K562 (cell line): ENCODE measurements around the gene ZNRF2. TPM values are rescaled to one million over a fixed set of nuclear protein-coding genes. Genes with fewer than 3 reads are reported as not detected.

Source experiments
- ATAC-seq: fragments of 200-7000 bp; cut with Tn5 transposase; 3 replicates; pipeline ENCODE4 v1.9.1; 2020; ENCODE audit warnings: moderate library complexity
- BruUV-seq: library from RNA; stranded (reverse); fragments of 400-500 nt; replicated peaks from 2 replicates; lab custom pipeline; 2021; lab: Mats Ljungman, UMichigan
- CTCF ChIA-PET: fragments of 300-600 bp; formaldehyde crosslinking; extraction: SDS; loops from one replicate; lab custom pipeline; 2021; ENCODE audit warnings: low intra/inter-chr PET ratio; lab: Yijun Ruan, JAX
- POLR2A ChIA-PET: fragments of 300-600, 350-650 bp; sonication (Branson Sonifier 250); formaldehyde crosslinking; extraction: SDS; loops from one replicate; lab custom pipeline; 2021; ENCODE audit warnings: antibody characterized with exemption, inconsistent platforms; lab: Yijun Ruan, JAX
- DNase-seq, 4 experiments: peaks; one replicate each; pipeline versions ENCODE4 v3.0.0 to v3.0.0-alpha.2; 2011 to 2018; ENCODE audit warnings: low spot score in 3 of 4, mixed read lengths in 3 of 4; ENCODE audit errors: extremely low read depth in 1 of 4
- FAIRE-seq: peaks from 2 replicates; lab custom pipeline; 2011; peaks lifted over from hg19 to GRCh38; lab: Jason Lieb, UNC
- H2AFZ ChIP-seq: 2 replicates; pipeline ENCODE4 v1.6.0; 2011; ENCODE audit warnings: low read depth, low read length, control low read depth, inconsistent platforms
- H3K27ac ChIP-seq: fragments of 200-600 bp; 3 replicates; pipeline ENCODE4 v1.8.0; 2011; ENCODE audit warnings: low read depth, mild to moderate bottlenecking, control low read depth, inconsistent platforms, low read length, moderate library complexity, mixed read lengths; ENCODE audit errors: extremely low read depth
- H3K27me3 ChIP-seq, 2 experiments: fragments of 300-600 bp in 1 of 2; 2 replicates in 1 of 2; 3 replicates in 1 of 2; pipeline versions ENCODE4 v1.6.0 to v1.8.0; 2011; ENCODE audit warnings: inconsistent platforms in 2 of 2, low read length in 2 of 2, mild to moderate bottlenecking in 1 of 2, mixed read lengths in 1 of 2, moderate library complexity in 1 of 2; ENCODE audit not compliant: control insufficient read depth in 2 of 2, insufficient read depth in 2 of 2
- H3K36me3 ChIP-seq: fragments of 300-600 bp; 3 replicates; pipeline ENCODE4 v1.8.0; 2011; ENCODE audit warnings: mild to moderate bottlenecking, low read length, inconsistent platforms; ENCODE audit not compliant: control insufficient read depth, insufficient read depth
- H3K4me1 ChIP-seq, 2 experiments: fragments of 200-600 bp in 1 of 2; replicated peaks in 1 of 2; 2 replicates in 1 of 2; 3 replicates in 1 of 2; pipeline versions ENCODE4 v1.5.1 to v1.8.0; 2011; ENCODE audit warnings: inconsistent platforms in 2 of 2, low read length in 2 of 2, mild to moderate bottlenecking in 1 of 2, mixed read lengths in 1 of 2, moderate library complexity in 1 of 2; ENCODE audit not compliant: control insufficient read depth in 2 of 2, insufficient read depth in 2 of 2
- H3K4me2 ChIP-seq: 2 replicates; pipeline ENCODE4 v1.6.1; 2011; ENCODE audit warnings: low read length, control low read depth, inconsistent platforms, mixed read lengths; ENCODE audit not compliant: insufficient read depth
- H3K4me3 ChIP-seq: fragments of 200-600 bp; sonication (generic), shearing (Covaris generic); 2 replicates; pipeline ENCODE4 v1.5.1; 2016; ENCODE audit warnings: control low read depth, inconsistent platforms
- H3K79me2 ChIP-seq: fragments of 200-600 bp; 3 replicates; pipeline ENCODE4 v1.8.0; 2011; ENCODE audit warnings: low read length, inconsistent platforms; ENCODE audit not compliant: control insufficient read depth, insufficient read depth
- H3K9ac ChIP-seq, 2 experiments: 2 replicates each; pipeline versions ENCODE4 v1.6.0 to v1.6.1; 2011; ENCODE audit warnings: low read depth in 2 of 2, low read length in 2 of 2, control low read depth in 1 of 2, inconsistent platforms in 1 of 2, mild to moderate bottlenecking in 1 of 2, mixed read lengths in 1 of 2; ENCODE audit not compliant: insufficient read depth in 1 of 2
- H3K9me1 ChIP-seq: one replicate; pipeline ENCODE4 v1.6.0; 2011; ENCODE audit warnings: inconsistent platforms, mild to moderate bottlenecking, low read length, moderate library complexity; ENCODE audit not compliant: control insufficient read depth, insufficient read depth
- H3K9me3 ChIP-seq: replicated peaks from 2 replicates; pipeline ENCODE4 v1.5.1; 2011; ENCODE audit warnings: low read depth, low read length, inconsistent platforms; ENCODE audit not compliant: control insufficient read depth, insufficient read depth
- H4K20me1 ChIP-seq: replicated peaks from 2 replicates; pipeline ENCODE4 v1.6.1; 2011; ENCODE audit warnings: low read length, inconsistent platforms, mixed read lengths; ENCODE audit not compliant: control insufficient read depth, insufficient read depth
- ARID1B ChIP-seq: fragments of 450-650 bp; IDR thresholded peaks from 2 replicates; pipeline ENCODE4 v1.6.1; 2016; ENCODE audit warnings: antibody characterized with exemption, mild to moderate bottlenecking, inconsistent platforms
- ARID3B ChIP-seq: fragments of 250-450 bp; sonication (Bioruptor Pico); IDR thresholded peaks from 2 replicates; pipeline ENCODE4 v1.4.0; 2020; ENCODE audit warnings: borderline replicate concordance
- CREM ChIP-seq: IDR thresholded peaks from 2 replicates; pipeline ENCODE4 v1.6.1; 2014; ENCODE audit warnings: antibody characterized with exemption, low read depth
- FOXA3 ChIP-seq, 2 experiments: fragments of 450-650 bp in 1 of 2; sonication (generic) in 1 of 2; formaldehyde crosslinking; IDR thresholded peaks in 1 of 2; conservative IDR thresholded peaks in 1 of 2; 2 replicates each; pipeline versions ENCODE4 v1.4.0 to v1.8.0; 2020 to 2022; ENCODE audit warnings: mild to moderate bottlenecking in 2 of 2, missing genetic modification reagents in 1 of 2
- MEIS2 ChIP-seq: fragments of 450-650 bp; IDR thresholded peaks from 2 replicates; pipeline ENCODE4 v1.6.1; 2014; ENCODE audit warnings: mild to moderate bottlenecking; ENCODE audit not compliant: partially characterized antibody
- MYBL2 ChIP-seq, 2 experiments: fragments of 450-650 bp in 1 of 2; sonication (generic) in 1 of 2; formaldehyde crosslinking in 1 of 2; IDR thresholded peaks; 2 replicates each; pipeline versions ENCODE4 v1.6.1 to v1.8.1; 2017 to 2022; ENCODE audit warnings: borderline replicate concordance in 1 of 2, inconsistent platforms in 1 of 2, low read depth in 1 of 2, mild to moderate bottlenecking in 1 of 2, missing genetic modification reagents in 1 of 2, moderate library complexity in 1 of 2
- OTX1 ChIP-seq: fragments of 450-650 bp; formaldehyde crosslinking; IDR thresholded peaks from 2 replicates; pipeline ENCODE4 v1.4.0; 2022; ENCODE audit warnings: mild to moderate bottlenecking
- TCF3 ChIP-seq: sonication (generic); formaldehyde crosslinking; IDR thresholded peaks from 2 replicates; pipeline ENCODE4 v1.4.0; 2020; ENCODE audit warnings: mild to moderate bottlenecking, missing genetic modification reagents
- TEAD4 ChIP-seq, 2 experiments: sonication (generic) in 1 of 2; formaldehyde crosslinking in 1 of 2; IDR thresholded peaks; 2 replicates each; pipeline versions ENCODE4 v1.6.1 to v1.8.0; 2012 to 2022; ENCODE audit warnings: borderline replicate concordance in 1 of 2, inconsistent platforms in 1 of 2, low read length in 1 of 2, mild to moderate bottlenecking in 1 of 2, missing genetic modification reagents in 1 of 2
- ZNF143 ChIP-seq: sonication (generic); formaldehyde crosslinking; IDR thresholded peaks from 2 replicates; pipeline ENCODE4 v1.9.0; 2022; ENCODE audit warnings: mild to moderate bottlenecking, missing genetic modification reagents
- ZNF717 ChIP-seq: fragments of 250-450 bp; sonication (Bioruptor Pico); IDR thresholded peaks from 2 replicates; pipeline ENCODE4 v1.5.0; 2021
- ZNF780A ChIP-seq: fragments of 250-450 bp; sonication (Bioruptor Pico); IDR thresholded peaks from 2 replicates; pipeline ENCODE4 v1.5.0; 2021; ENCODE audit warnings: mild to moderate bottlenecking
- WGBS: fragments of 100-300 bp; shearing (Covaris generic); methylation state at CpG from one replicate; pipeline ENCODE4 v1.1.6; 2016; ENCODE audit warnings: low coverage, mixed read lengths; ENCODE audit not compliant: insufficient coverage; ENCODE audit errors: missing lambda C conversion rate; 5-methylcytosine and 5-hydroxymethylcytosine counted together
- in situ Hi-C: fragments of 300-500 bp; cut with MboI; formaldehyde crosslinking; loops from 4 replicates; pipeline ENCODE4 v1.15.0; 2018; ENCODE audit warnings: inconsistent platforms, mixed read lengths
- intact Hi-C: fragments of 100-400 bp; cut with micrococcal nuclease; formaldehyde crosslinking; loops from 2 replicates; pipeline ENCODE4 v1.14.2; 2022
- polyA plus RNA-seq, 8 experiments: library from polyadenylated mRNA; depleted of rRNA in 4 of 8; stranded (reverse) in 5 of 8; unstranded in 3 of 8; fragments of >200 nt; fragmentation: Nextera tagmentation in 2 of 8; fragmentation: Illumina TruSeq in 1 of 8; extraction: Ambion mirVana in 2 of 8; extraction: Trizol in 1 of 8; gene quantifications; 2 replicates each; pipeline versions ENCODE4 v1.2.1 to v1.2.3, GENCODE V29; 2011 to 2014; ENCODE audit warnings: inconsistent platforms in 1 of 8, missing spikeins in 1 of 8
- total RNA-seq, 7 experiments: library from RNA; depleted of rRNA in 6 of 7; stranded (reverse); fragments of >200 nt in 6 of 7; fragmentation: Illumina TruSeq in 2 of 7; extraction: Trizol in 2 of 7; gene quantifications; 2 replicates each; pipeline versions ENCODE4 v1.2.1 to v1.2.3, GENCODE V29; 2011 to 2021; ENCODE audit warnings: low replicate concordance in 1 of 7

ZNRF2 gene
- total and polyA plus RNA-seq, 9 of the 15 experiments (the other 6 are each of a cell fraction or from before 2014, with no cell fraction given): 1.1 to 13.9 (median 5.5) TPM

- Histone ChIP-seq H3K9ac (no peak overlapping the region; a peak in 1 of 4 replicates), H3K4me1 (peaks cover 0 to 48% of the 10 kb centered on the region in 2 experiments; a peak in 3 of 5 replicates), H3K27ac (no peak overlapping the region), H3K4me3 (no peak overlapping the region), H3K36me3 (no peaks in the 10 kb centered on the region), H3K79me2 (peaks cover 92% of the 10 kb centered on the region), H3K9me1 (no peaks in the 10 kb centered on the region), H3K4me2 (no peak overlapping the region), H3K27me3 (no peaks in the 10 kb centered on the region), H2AFZ (no peak overlapping the region), H3K9me3 (no peaks in the 10 kb centered on the region), H4K20me1 (no peaks in the 10 kb centered on the region)
- in situ Hi-C loops (no loop called here), intact Hi-C loops (loop anchor here (2.0 to 10.0 kb wide), 2 partner anchors 65 to 185 kb away; partner anchors contain the start of gene ZNRF2)
- TF ChIP-seq FOXA3 (CRISPR knock-in tag; conservative IDR thresholded peaks at IDR 0.05 in 1 of 2, IDR thresholded peaks at IDR 0.05 in 1 of 2) (no peak), MEIS2 (no peak), ZNF717 (CRISPR knock-in tag) (no peak)
- ATAC-seq (no peak), FAIRE-seq (no peak), DNase-seq (no peak)
- ChIA-PET POLR2A (no interaction called here), CTCF (no interaction called here)
- BruUV-seq: no TSS peak
These were observed 65.4 kb downstream of the ZNRF2 start for GRCh38 chr7:30349816-30350215.

- no peak for FAIRE-seq
- in situ Hi-C loops: no loop called here
- Histone ChIP-seq H3K27ac (peak overlapping the region; percentile 31; the same call in 2 of the 3 replicates), H3K27me3 (no peaks in the 10 kb centered on the region), H3K4me1 (peaks cover 0 to 48% of the 10 kb centered on the region in 2 experiments; a peak in 3 of 5 replicates), H3K36me3 (no peaks in the 10 kb centered on the region), H3K4me3 (no peak overlapping the region), H3K9me3 (no peaks in the 10 kb centered on the region), H3K9ac (peak overlapping the region in 1 of 2 experiments; percentile 22; a peak in 2 of 4 replicates), H4K20me1 (no peaks in the 10 kb centered on the region), H3K9me1 (no peaks in the 10 kb centered on the region), H2AFZ (peak overlapping the region; percentile 41), H3K4me2 (peak overlapping the region; percentile 32), H3K79me2 (peaks cover 79% of the 10 kb centered on the region)
- DNase-seq: peak in 1 of 4 experiments; percentile 30
- POLR2A ChIA-PET: interaction anchor here (1.0 kb wide), 1 partner anchor 21 kb away, joined by 3 read pairs; no protein-coding TSS in a partner anchor
- 8% methylated on average over 4 of the region's 4 CpGs for WGBS
- no TSS peak for BruUV-seq
- ATAC-seq: peak; percentile 39
- intact Hi-C loops: loop anchor here (10.0 kb wide), 1 partner anchor 186 kb away; no protein-coding TSS in a partner anchor
- CTCF ChIA-PET: no interaction called here
- TF ChIP-seq TCF3 (CRISPR knock-in tag) (peak; percentile 37; the same call in 1 of the 2 replicates), ARID3B (CRISPR knock-in tag) (no peak), ZNF143 (CRISPR knock-in tag) (no peak), ARID1B (0 out of 2 replicates have a peak, but pooled peaks have one; percentile 13), OTX1 (CRISPR knock-in tag) (no peak), MYBL2 (IDR thresholded peaks at IDR 0.05; ENCODE audit: low read depth) (peak; percentile 90), MYBL2 (CRISPR knock-in tag; IDR thresholded peaks at IDR 0.05; ENCODE audit: borderline replicate concordance) (no peak), CREM (no peak), ZNF780A (no peak), TEAD4 (IDR thresholded peaks at IDR 0.05; ENCODE audit: low read length) (peak; percentile 19; the same call in 1 of the 2 replicates), TEAD4 (CRISPR knock-in tag; IDR thresholded peaks at IDR 0.05; ENCODE audit: borderline replicate concordance) (no peak)
These were observed 66.9 kb downstream of the ZNRF2 start for GRCh38 chr7:30351286-30351685.
